Kidney epithelial cell (primary cell): ENCODE measurements around the gene OR5I1. TPM values are rescaled to one million over a fixed set of nuclear protein-coding genes. Genes with fewer than 3 reads are reported as not detected.

Experiments
- total RNA-seq: library from RNA; depleted of rRNA; stranded (reverse); fragments of >200 nt; gene quantifications from 2 replicates; pipeline ENCODE4 v1.2.3, GENCODE V29; 2015

The OR5I1 gene
- total RNA-seq, 1 donor from 2014 or later = not detected

Other genes starting within 250 kb of the OR5I1 start
- not detected in 2 replicates for gene OR5D13, start 163.0 kb downstream of the OR5I1 start, total RNA-seq
- gene OR5D14, start 140.8 kb downstream of the OR5I1 start, total RNA-seq = not detected in 2 replicates
- gene OR5L1, start 125.0 kb downstream of the OR5I1 start, total RNA-seq = not detected in 2 replicates
- gene OR5D18, start 116.8 kb downstream of the OR5I1 start, total RNA-seq = not detected in 2 replicates
- not detected in 2 replicates for gene OR5L2, start 109.2 kb downstream of the OR5I1 start, total RNA-seq
- not detected in 2 replicates for gene OR5D16, start 97.6 kb downstream of the OR5I1 start, total RNA-seq
- gene TRIM51, start 53.1 kb downstream of the OR5I1 start, total RNA-seq = not detected in 2 replicates
- not detected in 2 replicates for gene OR5W2, start 21.8 kb downstream of the OR5I1 start, total RNA-seq
- not detected in 2 replicates for gene OR10AG1, start 33.5 kb upstream of the OR5I1 start, total RNA-seq
- gene OR5F1, start 58.2 kb upstream of the OR5I1 start, total RNA-seq = not detected in 2 replicates
- gene OR5AS1, start 91.3 kb upstream of the OR5I1 start, total RNA-seq = not detected in 2 replicates
- gene OR8I2, start 156.9 kb upstream of the OR5I1 start, total RNA-seq = not detected in 2 replicates
- not detected in 2 replicates for gene OR8H2, start 167.3 kb upstream of the OR5I1 start, total RNA-seq
- gene OR8H3, start 186.0 kb upstream of the OR5I1 start, total RNA-seq = not detected in 2 replicates
- not detected in 2 replicates for gene OR8J3, start 203.8 kb upstream of the OR5I1 start, total RNA-seq
- gene OR8K5, start 223.9 kb upstream of the OR5I1 start, total RNA-seq = not detected in 2 replicates
- not detected in 2 replicates for gene OR5J2, start 240.2 kb upstream of the OR5I1 start, total RNA-seq